Fibroblast of lung (primary cell): Measurements from ENCODE around the gene VPS4B. TPM values are rescaled to one million over a fixed set of nuclear protein-coding genes. Genes with fewer than 3 reads are reported as not detected.
A peak's percentile ranks its signal among the peaks of the same experiment; 100 is the strongest.

Source experiments
- DNase-seq, 2 donors: peaks; one replicate each; pipeline versions ENCODE4 v3.0.0 to v3.0.0-alpha.2; 2010; ENCODE audit warnings: low read depth in 2 of 2
- H2AFZ ChIP-seq: 2 replicates; pipeline ENCODE4 v1.5.1; 2012; ENCODE audit warnings: low read length, control low read depth, inconsistent platforms
- H3K27ac ChIP-seq: 2 replicates; pipeline ENCODE4 v1.5.1; 2011; ENCODE audit warnings: low read length, control low read depth; ENCODE audit not compliant: insufficient read depth
- H3K27me3 ChIP-seq: 2 replicates; pipeline ENCODE4 v1.5.1; 2011; ENCODE audit warnings: mild to moderate bottlenecking, low read length; ENCODE audit not compliant: control insufficient read depth, insufficient read depth
- H3K36me3 ChIP-seq: 2 replicates; pipeline ENCODE4 v1.5.1; 2011; ENCODE audit warnings: low read length; ENCODE audit not compliant: control insufficient read depth, insufficient read depth
- H3K4me1 ChIP-seq: 2 replicates; pipeline ENCODE4 v1.5.1; 2011; ENCODE audit warnings: low read length; ENCODE audit not compliant: control insufficient read depth, insufficient read depth; ENCODE audit errors: extremely low read depth
- H3K4me2 ChIP-seq: 2 replicates; pipeline ENCODE4 v1.5.1; 2011; ENCODE audit warnings: low read length, control low read depth; ENCODE audit not compliant: insufficient read depth; ENCODE audit errors: extremely low read depth
- H3K4me3 ChIP-seq, 4 experiments: fragments of 200-600 bp in 1 of 4; sonication (generic) in 1 of 4; replicated peaks in 1 of 4; 2 replicates each; pipeline ENCODE4 v1.5.1; 2011 to 2016; ENCODE audit warnings: low read length in 4 of 4, low read depth in 3 of 4, mild to moderate bottlenecking in 3 of 4, control low read depth in 2 of 4, inconsistent platforms in 1 of 4, mixed read lengths in 1 of 4; ENCODE audit not compliant: insufficient read depth in 1 of 4; ENCODE audit errors: control extremely low read depth in 1 of 4
- H3K79me2 ChIP-seq: 2 replicates; pipeline ENCODE4 v1.5.1; 2012; ENCODE audit warnings: mild to moderate bottlenecking, low read length, inconsistent platforms; ENCODE audit not compliant: control insufficient read depth, insufficient read depth
- H3K9ac ChIP-seq: 2 replicates; pipeline ENCODE4 v1.5.1; 2011; ENCODE audit warnings: mild to moderate bottlenecking, low read length, control low read depth; ENCODE audit not compliant: insufficient read depth
- H3K9me3 ChIP-seq: 2 replicates; pipeline ENCODE4 v1.5.1; 2012; ENCODE audit warnings: low read depth, low read length; ENCODE audit not compliant: control insufficient read depth, insufficient read depth
- H4K20me1 ChIP-seq: 2 replicates; pipeline ENCODE4 v1.5.1; 2011; ENCODE audit warnings: low read length; ENCODE audit not compliant: control insufficient read depth, insufficient read depth; ENCODE audit errors: extremely low read depth
- CTCF ChIP-seq, 2 donors: IDR thresholded peaks in 1 of 2; conservative IDR thresholded peaks in 1 of 2; 1 replicate in 1 of 2; 2 replicates in 1 of 2; pipeline ENCODE4 v1.5.1; 2011 to 2012; ENCODE audit warnings: low read length in 2 of 2, control low read depth in 1 of 2, inconsistent platforms in 1 of 2, low read depth in 1 of 2, mild to moderate bottlenecking in 1 of 2
- EZH2 ChIP-seq: IDR thresholded peaks from 2 replicates; pipeline ENCODE4 v1.5.1; 2012; ENCODE audit warnings: low read length, control low read depth, mild to moderate bottlenecking; ENCODE audit errors: missing control alignments
- polyA plus RNA-seq, 2 donors: library from polyadenylated mRNA; depleted of rRNA in 1 of 2; stranded (reverse) in 1 of 2; unstranded in 1 of 2; fragments of >200 nt; gene quantifications; 2 replicates each; pipeline ENCODE4 v1.2.1, GENCODE V29; 2011 to 2012; ENCODE audit warnings: missing spikeins in 1 of 2
- total RNA-seq: library from RNA; depleted of rRNA; stranded (reverse); fragments of >200 nt; gene quantifications from 2 replicates; pipeline ENCODE4 v1.2.1, GENCODE V29; 2014

VPS4B gene
- total and polyA plus RNA-seq, 2 donors (not counting 1 experiment from before 2014, with no cell fraction given): 38.0 to 52.0 TPM

GRCh38 chr18:63443829-63444228 lies 21.6 kb upstream of the VPS4B start:
- H3K9ac ChIP-seq: no peak overlapping the region
- H3K4me1 ChIP-seq: peaks cover 4% of the 10 kb centered on the region
- no peak overlapping the region for H3K4me2 ChIP-seq

GRCh38 chr18:63440881-63441280 lies 18.6 kb upstream of the VPS4B start:
- Histone ChIP-seq H3K79me2 (no peaks in the 10 kb centered on the region), H4K20me1 (no peaks in the 10 kb centered on the region), H3K4me3 (no peak overlapping the region), H3K27me3 (no peaks in the 10 kb centered on the region), H2AFZ (no peak overlapping the region), H3K4me2 (no peak overlapping the region), H3K36me3 (no peaks in the 10 kb centered on the region), H3K27ac (no peak overlapping the region), H3K4me1 (peaks cover 4% of the 10 kb centered on the region), H3K9me3 (no peaks in the 10 kb centered on the region), H3K9ac (no peak overlapping the region)
- TF ChIP-seq CTCF (conservative IDR thresholded peaks at IDR 0.05 in 1 of 2, IDR thresholded peaks at IDR 0.05 in 1 of 2; ENCODE audit: low read depth in 1 of 2, low read length in 2 of 2) (no peak), EZH2 (no peak)
- DNase-seq: no peak

More at GRCh38 chr18:63443829-63444228, 21.6 kb upstream of the VPS4B start:
- H3K36me3 ChIP-seq: no peaks in the 10 kb centered on the region
- H3K4me3 ChIP-seq: no peak overlapping the region
- no peaks in the 10 kb centered on the region for H3K27me3 ChIP-seq
- no peak overlapping the region for H3K27ac ChIP-seq
- no peak overlapping the region for H2AFZ ChIP-seq
- no peaks in the 10 kb centered on the region for H3K9me3 ChIP-seq
- DNase-seq: no peak
- no peaks in the 10 kb centered on the region for H3K79me2 ChIP-seq
- H4K20me1 ChIP-seq: no peaks in the 10 kb centered on the region
- no peak for TF ChIP-seq EZH2
- TF ChIP-seq CTCF (conservative IDR thresholded peaks at IDR 0.05 in 1 of 2, IDR thresholded peaks at IDR 0.05 in 1 of 2; ENCODE audit: low read depth in 1 of 2, low read length in 2 of 2): no peak

- Histone ChIP-seq H3K27ac (no peak overlapping the region), H3K27me3 (no peaks in the 10 kb centered on the region), H2AFZ (peak overlapping the region; percentile 19), H3K36me3 (no peaks in the 10 kb centered on the region), H3K4me2 (no peak overlapping the region), H3K4me3 (no peak overlapping the region), H4K20me1 (no peaks in the 10 kb centered on the region), H3K9ac (no peak overlapping the region), H3K79me2 (no peaks in the 10 kb centered on the region), H3K4me1 (peaks cover 4% of the 10 kb centered on the region), H3K9me3 (no peaks in the 10 kb centered on the region)
- no peak for DNase-seq
- TF ChIP-seq CTCF (conservative IDR thresholded peaks at IDR 0.05 in 1 of 2, IDR thresholded peaks at IDR 0.05 in 1 of 2; ENCODE audit: low read depth in 1 of 2, low read length in 2 of 2) (no peak), EZH2 (no peak)
Observed at GRCh38 chr18:63440219-63440618, 17.9 kb upstream of the VPS4B start.
